ENCODE results near the gene SPECC1L. TPM values are rescaled to one million over a fixed set of nuclear protein-coding genes. Genes with fewer than 3 reads are reported as not detected.
A peak's percentile ranks its signal among the peaks of the same experiment; 100 is the strongest.
"Not testable (repeated sequence)": the region's sequence is repeated elsewhere in the genome, so short reads cannot be mapped to it uniquely, and the experiment has no call there.

Gene SPECC1L
- total RNA-seq, 1 donor from 2014 or later = 86.2 TPM

DNA sequence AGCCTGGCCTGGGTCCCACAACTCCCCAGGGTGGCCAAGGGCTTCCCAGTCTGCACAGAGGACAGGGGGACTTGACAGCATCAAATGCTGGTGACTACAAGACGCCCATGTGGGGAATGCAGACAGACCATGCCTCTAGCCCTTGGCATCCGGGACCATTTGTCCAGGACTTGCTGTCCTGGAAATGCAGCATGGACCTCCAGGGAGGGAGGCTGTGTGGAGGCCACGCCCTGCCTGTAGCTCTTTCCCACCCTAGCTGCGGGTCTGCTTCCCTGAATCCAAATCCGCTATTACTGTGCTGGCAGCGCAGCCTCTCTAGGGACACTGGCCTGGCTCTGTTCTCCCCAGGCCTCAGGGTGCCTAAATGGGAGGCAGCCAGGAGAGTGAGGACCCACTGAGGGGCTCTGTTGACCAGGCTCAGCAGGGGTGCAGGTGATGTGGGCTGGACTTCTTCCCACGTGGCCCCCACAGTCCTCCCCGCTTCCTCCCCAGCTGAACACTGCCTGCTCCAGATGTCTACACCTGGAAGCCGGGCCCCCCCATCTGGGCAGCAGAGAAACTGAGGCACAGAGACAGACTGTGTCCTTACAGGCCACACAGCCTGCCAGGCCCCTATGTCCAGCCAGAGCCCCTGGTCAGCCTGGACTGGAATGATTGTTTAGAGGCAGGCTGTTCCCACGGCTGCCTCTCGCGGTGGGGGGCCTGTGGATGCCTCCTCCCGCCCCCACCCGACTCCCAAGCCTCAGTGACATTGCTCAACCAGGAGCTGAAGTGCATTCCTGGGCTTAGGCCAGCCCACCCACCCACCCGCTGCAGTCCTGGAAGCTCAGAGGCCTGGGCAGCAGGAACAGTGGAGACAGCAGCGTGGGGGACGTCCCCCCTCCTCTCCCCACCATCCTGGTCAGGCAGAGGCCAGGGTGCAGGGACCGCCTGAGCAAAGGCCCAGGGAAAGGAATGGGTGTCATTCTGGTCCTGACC lies 24.8 kb upstream of the SPECC1L start:
- DNase-seq (ENCODE audit: low spot score) = not testable (repeated sequence)
- intact Hi-C loops (cut with DNase I) = loop anchor here (5.0 kb wide), 1 partner anchor 54 kb away; no protein-coding TSS in a partner anchor
- ATAC-seq = peak; percentile 85

DNA sequence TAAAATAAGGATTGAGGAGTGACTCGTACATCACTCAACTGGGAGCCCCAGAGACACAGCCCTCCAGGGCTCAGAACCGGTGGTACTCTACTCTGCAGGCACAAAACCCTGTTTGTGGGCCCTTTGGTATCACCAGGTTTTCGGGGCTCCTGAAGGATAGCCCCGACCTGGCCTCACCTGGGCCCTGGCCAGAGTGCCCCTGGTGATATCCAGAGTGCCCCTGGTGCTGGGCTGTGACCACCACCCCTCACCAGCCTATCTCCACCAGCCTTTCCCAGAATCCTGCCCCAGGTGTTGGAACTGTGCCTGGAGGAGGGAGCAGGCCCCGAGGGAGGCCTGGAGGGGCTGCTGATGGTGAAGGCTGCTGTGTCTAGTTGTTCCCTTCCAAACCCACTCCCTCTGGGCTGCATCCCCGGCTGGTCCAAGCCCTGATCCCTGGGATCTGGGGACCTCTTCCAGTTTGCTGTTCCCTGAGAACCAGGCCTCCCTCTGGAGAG lies 23.6 kb upstream of the SPECC1L start:
- intact Hi-C loops (cut with DNase I) = loop anchor here (5.0 kb wide), 1 partner anchor 55 kb away; no protein-coding TSS in a partner anchor
- peak; percentile 50 for ATAC-seq

DNA sequence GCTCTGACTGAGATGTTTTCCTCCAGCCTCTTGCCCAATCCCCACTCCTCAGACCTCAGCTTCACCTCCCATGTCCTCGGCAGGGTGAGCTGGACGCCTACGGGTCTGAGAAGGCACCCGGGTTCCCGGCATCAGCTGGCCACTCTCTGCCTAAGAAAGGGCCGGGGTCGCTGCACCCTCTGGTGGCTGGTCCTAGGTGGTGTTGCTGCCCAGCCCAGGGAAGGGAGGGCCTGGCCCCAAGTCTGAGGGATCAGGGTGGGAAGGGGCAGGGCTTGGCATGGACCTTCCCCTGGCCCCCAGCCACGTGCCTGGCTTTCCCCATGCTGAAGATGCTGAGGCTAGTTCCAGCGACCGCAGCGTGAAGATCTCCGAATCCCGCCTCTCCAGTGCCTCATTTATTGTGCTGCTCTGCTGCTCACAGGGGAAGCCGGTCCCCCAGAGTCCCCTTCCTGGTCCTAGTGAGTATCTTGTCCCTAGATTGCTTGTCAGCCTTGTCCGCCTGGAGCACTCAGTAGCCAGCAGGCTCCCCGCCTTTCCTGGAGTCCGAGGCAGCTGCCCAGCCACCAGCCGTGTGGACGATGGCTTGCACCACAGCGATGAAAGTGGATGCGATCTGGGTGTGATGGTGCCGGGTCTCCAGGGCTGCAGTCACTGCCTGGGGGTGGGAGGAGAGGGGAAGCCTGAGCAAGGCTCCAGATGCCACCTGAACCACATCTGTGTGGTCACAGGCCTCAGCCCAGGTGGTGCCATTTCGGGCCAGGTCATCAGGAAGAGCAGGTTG lies 22.9 kb upstream of the SPECC1L start:
- ATAC-seq (peak; percentile 95), DNase-seq (ENCODE audit: low spot score) (peak; percentile 93)
- intact Hi-C loops (cut with DNase I) = loop anchor here (5.0 kb wide), 1 partner anchor 55 kb away; no protein-coding TSS in a partner anchor

More for the DNA sequence above, 23.6 kb upstream of the SPECC1L start:
- no peak for DNase-seq (ENCODE audit: low spot score)

DNA sequence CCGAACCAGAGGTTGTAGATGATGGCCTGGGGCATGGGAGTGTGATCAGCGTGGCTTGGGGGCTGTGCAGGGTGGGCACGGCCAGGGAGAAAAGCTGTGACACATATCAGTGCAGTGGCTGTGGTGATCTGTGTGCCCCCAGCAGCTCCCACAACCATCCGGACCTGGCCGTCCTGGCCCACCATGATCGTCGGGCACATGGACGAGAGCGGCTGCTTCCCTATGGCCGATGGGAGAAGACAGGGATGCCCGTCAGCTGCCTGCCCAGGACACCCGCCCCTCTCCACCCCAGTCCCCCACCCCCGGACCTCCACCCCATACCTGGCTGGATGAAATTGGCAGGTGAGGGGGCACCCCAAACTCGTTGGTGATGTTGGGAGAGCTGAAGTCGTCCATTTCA lies 22.0 kb upstream of the SPECC1L start:
- intact Hi-C loops (cut with DNase I) = loop anchor here (5.0 kb wide), 1 partner anchor 56 kb away; no protein-coding TSS in a partner anchor
- DNase-seq (ENCODE audit: low spot score) = not testable (repeated sequence)

DNA sequence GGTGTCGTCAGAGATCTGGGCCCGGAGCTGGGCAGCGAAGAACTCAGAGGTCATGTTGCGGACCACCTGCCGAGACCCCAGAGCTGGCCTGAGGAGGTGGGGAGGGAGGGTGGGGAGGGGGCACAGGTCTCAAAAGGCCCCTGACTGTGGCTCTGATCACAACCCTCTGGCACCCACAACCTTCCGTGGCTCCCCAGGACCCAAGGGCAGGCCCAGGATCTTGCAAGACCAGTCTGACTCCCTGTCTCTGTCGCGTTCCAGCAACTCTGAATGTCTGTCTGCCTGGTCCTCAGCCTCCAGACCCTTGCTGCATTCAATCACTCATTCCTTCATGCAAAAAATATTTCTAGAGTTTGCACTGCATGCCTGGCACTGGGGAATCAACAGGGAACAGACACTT lies 21.2 kb upstream of the SPECC1L start:
- peak; percentile 25 for DNase-seq (ENCODE audit: low spot score)
- ATAC-seq = not testable (repeated sequence)
- intact Hi-C loops (cut with DNase I) = loop anchor here (5.0 kb wide), 1 partner anchor 57 kb away; no protein-coding TSS in a partner anchor

More for the DNA sequence above, 22.0 kb upstream of the SPECC1L start:
- not testable (repeated sequence) for ATAC-seq

DNA sequence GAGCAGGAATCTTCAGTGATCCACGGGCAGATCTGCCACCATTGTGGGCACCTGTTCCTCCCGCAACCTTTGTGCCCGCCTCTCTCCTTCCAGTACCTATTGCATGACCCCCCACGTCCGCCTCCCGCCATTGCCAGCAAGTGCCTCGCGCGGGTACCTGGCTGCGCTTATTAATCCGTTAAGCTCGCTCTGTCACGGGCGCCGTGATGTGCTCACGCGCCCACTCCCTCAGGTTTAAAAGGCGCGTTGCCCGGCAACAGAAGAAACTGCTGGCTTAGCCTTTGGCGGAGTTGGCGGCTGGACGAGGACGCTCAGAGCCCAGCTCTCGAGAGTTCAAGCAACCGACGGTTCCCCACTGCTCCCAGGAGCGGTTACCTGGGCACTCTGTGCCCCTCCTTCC lies 19.3 kb upstream of the SPECC1L start:
- intact Hi-C loops (cut with DNase I); ATAC-seq: not testable (repeated sequence)
- DNase-seq (ENCODE audit: low spot score) = peak; percentile 38

DNA sequence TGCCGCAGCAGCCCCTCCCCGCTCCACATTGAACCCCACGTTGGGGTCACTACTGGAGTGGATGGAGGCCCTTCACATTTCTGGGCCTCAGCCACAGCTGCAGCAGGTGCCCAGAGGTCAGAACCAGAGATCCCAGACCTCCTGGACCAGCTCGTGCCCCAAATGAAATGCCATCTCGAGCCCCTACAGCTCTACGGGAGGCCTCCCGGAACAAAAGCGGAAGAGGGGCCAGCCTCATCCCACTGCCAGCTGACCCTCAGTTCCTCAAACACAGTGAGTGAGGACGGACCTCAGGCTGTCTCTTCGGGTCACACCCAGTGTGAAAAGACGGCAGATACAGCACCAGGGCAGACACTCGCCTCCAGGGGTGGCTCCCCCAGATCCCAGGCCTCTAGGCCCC lies 17.5 kb upstream of the SPECC1L start:
- peak; percentile 5 for DNase-seq (ENCODE audit: low spot score)
- not testable (repeated sequence) for ATAC-seq

DNA sequence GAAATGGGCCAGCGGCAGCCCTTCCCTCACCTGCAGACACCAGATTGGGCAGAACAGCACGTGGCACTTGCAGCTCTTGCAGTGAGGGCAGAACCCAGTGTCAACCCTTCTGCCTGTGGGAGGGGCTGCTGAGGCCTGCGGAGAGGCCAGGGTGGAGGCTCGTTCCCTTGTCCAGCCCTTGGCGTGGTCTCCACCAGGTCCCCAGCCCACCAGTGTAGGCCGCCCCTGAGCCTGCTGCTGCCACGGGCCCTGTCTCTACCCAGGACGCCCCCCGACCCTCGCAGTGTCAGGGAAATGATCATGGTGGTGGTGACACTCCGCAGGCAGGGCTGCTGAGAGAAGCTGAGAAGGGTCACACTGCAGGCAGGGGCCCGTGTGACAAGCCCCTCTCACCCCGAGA lies 14.5 kb upstream of the SPECC1L start:
- DNase-seq (ENCODE audit: low spot score); intact Hi-C loops (cut with DNase I); ATAC-seq: not testable (repeated sequence)

More for the DNA sequence above, 17.5 kb upstream of the SPECC1L start:
- intact Hi-C loops (cut with DNase I) = not testable (repeated sequence)

DNA sequence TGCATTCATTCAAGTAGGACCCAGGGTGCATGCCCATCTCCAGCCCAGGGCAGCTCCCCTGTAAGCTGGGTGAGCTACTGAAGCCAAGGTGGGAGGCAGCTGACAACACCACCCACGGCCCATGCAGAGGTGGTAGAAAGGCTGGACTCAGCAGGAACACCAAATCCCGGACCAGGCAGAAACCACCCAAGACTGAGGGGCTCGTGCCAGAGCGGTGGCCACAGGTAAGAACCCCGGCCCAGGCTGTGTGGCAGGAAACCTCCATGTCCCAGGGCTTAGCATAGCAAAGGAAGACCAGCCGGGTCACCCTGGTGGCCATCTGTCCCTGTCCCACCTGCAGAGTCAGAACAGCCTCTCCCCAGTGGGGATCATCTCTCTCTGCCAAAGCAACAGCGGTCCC lies 13.9 kb upstream of the SPECC1L start:
- ATAC-seq; intact Hi-C loops (cut with DNase I); DNase-seq (ENCODE audit: low spot score): not testable (repeated sequence)

DNA sequence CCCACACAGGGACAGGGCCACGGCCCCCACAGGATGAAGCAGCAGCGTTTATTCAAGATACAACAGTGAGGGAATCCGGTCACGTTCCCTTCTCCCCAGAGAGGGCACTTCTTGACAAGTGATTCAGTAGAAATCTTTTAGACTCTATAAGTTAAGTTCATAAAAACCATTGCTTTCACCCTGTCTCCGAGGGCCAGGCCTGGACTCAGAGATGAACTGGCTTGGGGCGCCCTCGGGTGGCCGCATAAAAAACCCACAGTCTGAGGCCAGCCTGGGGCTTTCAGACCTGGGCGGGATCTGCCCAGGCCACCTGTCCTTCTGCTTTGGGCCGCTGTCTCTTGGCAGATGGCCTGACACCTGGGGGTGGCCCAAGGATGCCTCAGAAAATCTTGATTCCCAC lies 11.2 kb upstream of the SPECC1L start:
- not testable (repeated sequence) for ATAC-seq

DNA sequence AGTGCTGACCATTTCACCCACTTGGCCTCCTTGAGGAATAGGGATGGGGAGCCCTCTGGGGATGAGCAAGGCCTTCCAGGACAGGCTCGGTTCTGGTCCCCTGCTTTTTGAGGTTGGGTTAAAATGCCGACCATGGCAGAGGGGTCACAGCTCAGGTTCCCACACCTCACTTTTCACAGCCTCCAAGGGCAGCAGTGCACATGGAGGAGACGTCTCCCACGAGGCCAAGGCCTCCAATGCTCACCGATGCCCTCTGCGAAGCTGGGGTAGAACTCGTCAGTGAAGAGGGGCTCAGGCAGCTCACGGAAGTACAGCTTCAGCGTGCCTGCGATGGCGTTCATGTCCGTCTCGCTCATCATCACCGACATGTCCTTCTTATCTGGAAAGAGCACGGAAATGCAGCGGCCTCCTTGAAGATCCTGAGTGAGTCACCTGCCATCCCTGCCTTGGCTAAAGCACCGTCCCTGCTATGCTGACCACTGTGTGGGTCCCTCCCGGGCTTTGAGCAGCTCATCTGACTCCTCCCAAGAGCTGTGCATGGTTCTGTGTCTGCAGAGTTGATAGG lies 8.4 kb upstream of the SPECC1L start:
- intact Hi-C loops (cut with DNase I); ATAC-seq; DNase-seq (ENCODE audit: low spot score): not testable (repeated sequence)

More for the DNA sequence above, 11.2 kb upstream of the SPECC1L start:
- DNase-seq (ENCODE audit: low spot score) = peak; percentile 85
- intact Hi-C loops (cut with DNase I) = not testable (repeated sequence)

DNA sequence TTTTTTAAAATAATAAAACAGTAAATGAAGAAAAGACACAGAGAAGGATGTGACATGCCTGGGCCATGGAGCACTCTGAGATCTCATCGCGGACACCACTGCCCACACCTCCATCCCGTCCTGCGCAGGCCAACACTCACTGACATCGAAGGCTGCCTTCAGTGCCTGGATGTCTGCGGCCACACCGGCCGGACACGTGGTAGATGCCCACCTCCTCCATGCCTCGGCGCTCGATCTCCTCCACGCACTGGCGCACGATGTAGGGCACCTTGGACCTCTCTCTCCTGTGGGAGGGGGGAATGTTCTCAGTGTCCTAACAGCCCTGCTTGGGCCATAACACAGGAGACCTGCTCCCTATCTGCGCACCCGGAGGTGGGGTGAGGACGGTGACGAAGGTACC lies 7.2 kb upstream of the SPECC1L start:
- ATAC-seq; DNase-seq (ENCODE audit: low spot score); intact Hi-C loops (cut with DNase I): not testable (repeated sequence)

DNA sequence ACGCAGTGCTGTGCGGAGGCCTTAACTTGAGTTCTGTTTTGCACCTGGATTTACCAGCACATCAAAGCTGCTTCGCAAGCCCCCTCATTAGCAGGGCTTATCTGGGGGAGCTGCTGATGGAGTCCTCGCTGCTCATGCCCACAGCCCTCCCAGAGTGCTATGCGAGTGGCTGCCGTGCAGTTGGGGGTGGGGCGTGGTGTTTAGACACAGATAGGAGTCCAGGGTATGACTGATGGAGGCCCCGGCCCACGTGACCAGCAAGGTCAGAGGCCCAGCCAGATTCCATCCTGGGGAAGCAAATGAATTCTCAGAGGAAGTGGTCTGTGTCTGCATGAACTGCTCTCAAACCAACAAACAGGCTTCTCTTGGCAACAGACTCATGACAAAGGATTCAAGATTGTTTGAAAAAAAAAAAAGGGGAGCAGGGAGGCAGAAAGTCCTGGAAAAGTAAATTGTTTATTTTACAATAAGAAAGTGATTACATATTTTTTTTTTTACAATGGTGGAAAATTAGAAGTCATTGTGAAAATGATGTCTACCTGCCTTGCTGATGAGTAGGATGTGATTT lies 6.2 kb upstream of the SPECC1L start:
- DNase-seq (ENCODE audit: low spot score); intact Hi-C loops (cut with DNase I); ATAC-seq: not testable (repeated sequence)

DNA sequence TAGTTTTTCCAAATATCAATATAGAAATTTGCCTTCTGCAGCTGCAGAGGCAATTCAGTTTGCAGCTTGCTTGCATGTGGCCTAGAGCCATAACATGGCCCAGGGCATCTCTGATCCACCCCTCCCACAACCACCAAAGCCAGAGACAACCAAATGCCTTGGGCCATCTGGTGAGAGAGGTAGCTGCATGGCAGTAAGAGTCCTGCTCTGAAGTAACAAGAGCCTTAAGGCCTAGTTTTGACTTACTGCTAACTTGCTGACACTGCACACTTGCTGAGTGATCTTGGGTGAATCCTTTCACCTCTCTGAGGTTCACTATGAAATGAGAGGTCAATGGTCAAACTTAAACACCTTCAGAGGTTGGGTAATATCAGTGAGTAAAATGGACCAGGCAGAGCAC lies 4.9 kb upstream of the SPECC1L start:
- DNase-seq (ENCODE audit: low spot score) (no peak), ATAC-seq (no peak)
- intact Hi-C loops (cut with DNase I) = no loop called here

DNA sequence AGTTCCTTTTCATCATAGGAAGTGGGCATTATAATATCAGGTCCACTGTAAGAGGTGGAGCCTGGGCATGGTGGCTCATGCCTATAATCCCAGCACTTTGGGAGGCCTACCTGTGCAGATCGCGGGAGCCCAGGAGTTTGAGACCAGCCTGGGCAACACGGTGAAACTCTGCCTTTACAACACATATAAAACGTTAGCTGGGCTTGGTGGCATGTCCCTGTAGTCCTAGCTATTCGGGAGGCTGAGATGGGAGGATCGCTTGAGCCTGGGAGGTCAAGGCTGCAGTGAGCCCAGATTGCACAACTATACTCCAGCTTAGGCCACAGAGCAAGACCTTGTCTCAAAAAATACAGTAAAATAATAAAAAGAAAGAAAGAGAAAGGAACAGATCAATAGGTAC lies 4.1 kb upstream of the SPECC1L start:
- ATAC-seq; intact Hi-C loops (cut with DNase I); DNase-seq (ENCODE audit: low spot score): not testable (repeated sequence)

DNA sequence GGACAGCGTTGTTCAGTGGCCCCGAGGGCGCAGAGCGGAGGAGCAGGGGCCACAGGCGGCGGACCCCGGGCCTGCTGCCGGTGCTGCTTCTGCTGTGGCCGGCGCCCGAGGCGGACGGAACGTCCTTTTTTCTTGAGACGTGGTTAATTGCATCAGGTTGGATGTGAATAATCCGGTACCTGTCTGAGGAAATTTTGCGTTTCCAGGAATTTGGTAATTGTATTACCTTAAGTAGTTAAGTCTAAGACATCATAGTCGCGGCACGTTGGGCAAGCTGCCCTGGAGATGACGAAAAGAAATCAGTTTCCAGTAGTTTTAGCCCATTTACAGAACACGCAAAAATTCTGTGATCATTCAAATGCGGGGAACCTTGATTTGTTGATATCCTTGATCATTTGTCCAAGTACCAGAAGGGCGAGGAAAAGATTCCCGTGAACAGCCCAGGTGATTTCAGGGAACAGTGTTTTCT lies 789 bp downstream of the SPECC1L start:
- DNase-seq (ENCODE audit: low spot score) = peak; percentile 75
- no peak for ATAC-seq

DNA sequence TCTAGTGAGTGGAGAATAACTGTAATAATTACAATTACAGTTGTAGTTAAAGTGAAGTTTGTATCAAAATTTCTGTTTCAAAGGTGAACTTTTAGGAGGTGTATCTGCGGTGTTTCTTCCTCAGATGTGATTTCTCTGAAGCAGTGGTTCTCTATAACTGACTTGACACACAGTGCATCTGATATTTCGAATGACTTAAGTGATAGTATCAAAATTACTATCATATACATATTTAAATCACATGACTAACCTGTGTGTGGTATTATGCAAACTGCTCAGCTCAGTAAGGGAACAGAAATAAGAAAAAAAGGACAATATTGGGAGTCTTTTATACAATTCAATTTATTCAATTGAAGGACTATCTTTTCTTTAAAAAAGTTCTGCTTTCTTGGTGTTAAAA lies 2.4 kb downstream of the SPECC1L start:
- intact Hi-C loops (cut with DNase I); ATAC-seq; DNase-seq (ENCODE audit: low spot score): not testable (repeated sequence)

More for the DNA sequence above, 789 bp downstream of the SPECC1L start:
- intact Hi-C loops (cut with DNase I) = no loop called here

DNA sequence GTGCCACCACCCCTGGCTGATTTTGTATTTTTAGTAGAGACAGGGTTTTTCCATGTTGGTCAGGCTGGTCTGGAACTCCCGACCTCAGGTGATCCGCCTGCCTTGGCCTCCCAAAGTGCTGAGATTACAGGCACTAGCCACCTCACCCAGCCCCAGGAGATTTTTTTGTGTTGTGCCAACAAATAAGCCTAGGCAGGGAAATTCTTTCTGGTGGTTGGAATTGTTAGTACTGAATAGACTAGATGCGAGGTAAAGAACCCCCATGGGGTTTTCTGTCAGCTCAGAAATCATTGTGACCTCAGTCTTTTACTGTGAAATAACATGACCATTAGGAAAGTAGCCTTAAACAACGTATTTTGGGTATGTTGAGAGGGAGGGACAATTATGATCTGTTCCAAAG lies 3.3 kb downstream of the SPECC1L start:
- intact Hi-C loops (cut with DNase I); DNase-seq (ENCODE audit: low spot score); ATAC-seq: not testable (repeated sequence)

All from sciatic nerve (tissue), 2 donors.